HG02678 (cell line): ENCODE results near the gene TDRD6.
"Not testable (repeated sequence)": the region's sequence is repeated elsewhere in the genome, so short reads cannot be mapped to it uniquely, and the experiment has no call there.

Experiments
- ATAC-seq: cut with Tn5 transposase; IDR thresholded peaks from one replicate; pipeline ENCODE4 v1.9.1; 2021; ENCODE audit warnings: mild to moderate bottlenecking, moderate library complexity; ENCODE audit not compliant: unreplicated experiment

Gene TDRD6

GRCh38 chr6:46743425-46744158 is 55.9 kb downstream of the TDRD6 start:
- no peak for ATAC-seq

GRCh38 chr6:46744159-46744725 is 56.6 kb downstream of the TDRD6 start:
- not testable (repeated sequence) for ATAC-seq

- ATAC-seq: no peak
Observed at GRCh38 chr6:46745973-46746372, 58.3 kb downstream of the TDRD6 start.

GRCh38 chr6:46746696-46747095 is 59.0 kb downstream of the TDRD6 start, which contains the start of gene ANKRD66:
Gene ANKRD66 (plus strand): TSS chr6:46746933. CDS start chr6:46751949, 5,016 bp downstream.
- ATAC-seq: no peak

GRCh38 chr6:46748940-46749503 is 61.3 kb downstream of the TDRD6 start:
- no peak for ATAC-seq

- ATAC-seq: no peak
Observed at GRCh38 chr6:46749731-46750130, 62.0 kb downstream of the TDRD6 start.

GRCh38 chr6:46751658-46752057 is 64.0 kb downstream of the TDRD6 start:
- ATAC-seq: no peak
